H9 (cell line): ENCODE data around the gene TMEM31. TPM values are rescaled to one million over a fixed set of nuclear protein-coding genes. Genes with fewer than 3 reads are reported as not detected.

ENCODE experiments used
- DNase-seq: peaks from one replicate; pipeline ENCODE4 v3.0.0-alpha.2; 2017
- H2AFZ ChIP-seq: one replicate; pipeline ENCODE4 v1.6.1; 2013; ENCODE audit warnings: mild to moderate bottlenecking, low read length, control low read depth, moderate library complexity
- H2AK5ac ChIP-seq: 2 replicates; pipeline ENCODE4 v1.6.1; 2013; ENCODE audit warnings: low read length, control low read depth, mixed read lengths; ENCODE audit not compliant: insufficient read length
- H2BK120ac ChIP-seq: one replicate; pipeline ENCODE4 v1.6.1; 2013; ENCODE audit warnings: low read depth, mild to moderate bottlenecking, low read length, control low read depth, inconsistent platforms; ENCODE audit not compliant: poor library complexity, severe bottlenecking
- H2BK12ac ChIP-seq: 2 replicates; pipeline ENCODE4 v1.6.1; 2013; ENCODE audit warnings: low read length, control low read depth, mixed read lengths, low read depth; ENCODE audit not compliant: insufficient read length
- H2BK15ac ChIP-seq: 2 replicates; pipeline ENCODE4 v1.6.1; 2013; ENCODE audit warnings: low read depth, low read length, control low read depth
- H2BK20ac ChIP-seq: one replicate; pipeline ENCODE4 v1.6.1; 2013; ENCODE audit warnings: low read depth, mild to moderate bottlenecking, low read length, control low read depth, inconsistent platforms; ENCODE audit not compliant: poor library complexity, severe bottlenecking
- H2BK5ac ChIP-seq: 2 replicates; pipeline ENCODE4 v1.6.1; 2013; ENCODE audit warnings: low read length, control low read depth, mixed read lengths; ENCODE audit not compliant: insufficient read length
- H3K14ac ChIP-seq: 2 replicates; pipeline ENCODE4 v1.6.1; 2013; ENCODE audit warnings: low read length, control low read depth; ENCODE audit not compliant: insufficient read depth
- H3K18ac ChIP-seq: 2 replicates; pipeline ENCODE4 v1.6.1; 2013; ENCODE audit warnings: low read depth, mild to moderate bottlenecking, mixed read lengths, low read length, control low read depth; ENCODE audit not compliant: insufficient read length
- H3K23ac ChIP-seq: 2 replicates; pipeline ENCODE4 v1.6.1; 2013; ENCODE audit warnings: low read length, control low read depth, mixed read lengths, low read depth; ENCODE audit not compliant: insufficient read length
- H3K23me2 ChIP-seq: 2 replicates; pipeline ENCODE4 v1.6.1; 2013; ENCODE audit warnings: low read depth, mild to moderate bottlenecking, mixed read lengths, low read length, control low read depth; ENCODE audit not compliant: insufficient read length, poor library complexity, severe bottlenecking
- H3K27ac ChIP-seq: 2 replicates; pipeline ENCODE4 v1.5.1; 2013; ENCODE audit warnings: low read length, control low read depth, mixed read lengths, low read depth; ENCODE audit not compliant: insufficient read length
- H3K27me3 ChIP-seq: 2 replicates; pipeline ENCODE4 v1.6.1; 2013; ENCODE audit warnings: low read length, control low read depth, inconsistent platforms; ENCODE audit not compliant: insufficient read depth
- H3K4ac ChIP-seq: 2 replicates; pipeline ENCODE4 v1.6.1; 2013; ENCODE audit warnings: low read depth, mild to moderate bottlenecking, control low read depth, inconsistent platforms, low read length, moderate library complexity
- H3K4me1 ChIP-seq: 2 replicates; pipeline ENCODE4 v1.6.1; 2013; ENCODE audit warnings: low read length, control low read depth, inconsistent platforms; ENCODE audit not compliant: insufficient read depth
- H3K4me2 ChIP-seq: 2 replicates; pipeline ENCODE4 v1.6.1; 2013; ENCODE audit warnings: low read length, control low read depth, mixed read lengths; ENCODE audit not compliant: insufficient read length, insufficient read depth
- H3K56ac ChIP-seq: 2 replicates; pipeline ENCODE4 v1.6.1; 2013; ENCODE audit warnings: low read depth, mild to moderate bottlenecking, mixed read lengths, low read length, control low read depth; ENCODE audit not compliant: insufficient read length
- H3K79me1 ChIP-seq: 2 replicates; pipeline ENCODE4 v1.6.1; 2013; ENCODE audit warnings: low read depth, mild to moderate bottlenecking, moderate library complexity, low read length, control low read depth, inconsistent platforms; ENCODE audit not compliant: insufficient read depth, poor library complexity, severe bottlenecking
- H3K79me2 ChIP-seq: 2 replicates; pipeline ENCODE4 v1.6.1; 2013; ENCODE audit warnings: low read length, control low read depth, inconsistent platforms; ENCODE audit not compliant: insufficient read depth
- H3K9ac ChIP-seq: 2 replicates; pipeline ENCODE4 v1.6.1; 2013; ENCODE audit warnings: low read length, control low read depth, mixed read lengths; ENCODE audit not compliant: insufficient read length; ENCODE audit errors: extremely low read depth
- H3K9me3 ChIP-seq: one replicate; pipeline ENCODE4 v1.6.1; 2013; ENCODE audit warnings: low read depth, low read length, inconsistent platforms; ENCODE audit not compliant: control insufficient read depth
- H3T11ph ChIP-seq: one replicate; pipeline ENCODE4 v1.6.1; 2013; ENCODE audit warnings: mild to moderate bottlenecking, low read length, control low read depth, inconsistent platforms
- H4K20me1 ChIP-seq: one replicate; pipeline ENCODE4 v1.6.1; 2013; ENCODE audit not compliant: control insufficient read depth, insufficient read length, insufficient read depth
- H4K5ac ChIP-seq: 2 replicates; pipeline ENCODE4 v1.6.1; 2013; ENCODE audit warnings: low read depth, mild to moderate bottlenecking, mixed read lengths, low read length, control low read depth; ENCODE audit not compliant: insufficient read length
- H4K8ac ChIP-seq: replicated peaks from 2 replicates; pipeline ENCODE4 v1.6.1; 2013; ENCODE audit warnings: low read length, control low read depth, mixed read lengths, low read depth; ENCODE audit not compliant: insufficient read length
- H4K91ac ChIP-seq: 2 replicates; pipeline ENCODE4 v1.6.1; 2013; ENCODE audit warnings: low read depth, mild to moderate bottlenecking, moderate library complexity, mixed read lengths, low read length, control low read depth; ENCODE audit not compliant: insufficient read length
- H3K27ac Mint-ChIP-seq, 3 experiments: 2 replicates in 2 of 3; 3 replicates in 1 of 3; pipeline ENCODE4 v1.8.0; 2020 to 2021; ENCODE audit warnings: mixed read lengths in 3 of 3, mild to moderate bottlenecking in 1 of 3, moderate library complexity in 1 of 3
- H3K27me3 Mint-ChIP-seq: 2 replicates; pipeline ENCODE4 v1.8.0; 2021; ENCODE audit warnings: low read depth, mild to moderate bottlenecking, moderate library complexity, mixed read lengths
- H3K36me3 Mint-ChIP-seq, 3 experiments: 2 replicates in 2 of 3; 3 replicates in 1 of 3; pipeline ENCODE4 v1.8.0; 2020 to 2021; ENCODE audit warnings: low read depth in 3 of 3, mixed read lengths in 3 of 3; ENCODE audit not compliant: insufficient read depth in 1 of 3
- H3K4me1 Mint-ChIP-seq, 2 experiments: 2 replicates each; pipeline ENCODE4 v1.8.0; 2020; ENCODE audit warnings: mixed read lengths in 2 of 2
- H3K4me3 Mint-ChIP-seq, 2 experiments: 2 replicates in 1 of 2; 3 replicates in 1 of 2; pipeline ENCODE4 v1.8.0; 2020 to 2021; ENCODE audit warnings: mild to moderate bottlenecking in 2 of 2, mixed read lengths in 2 of 2, moderate library complexity in 1 of 2
- H3K9me3 Mint-ChIP-seq, 2 experiments: 2 replicates in 1 of 2; 3 replicates in 1 of 2; pipeline ENCODE4 v1.8.0; 2020; ENCODE audit warnings: mild to moderate bottlenecking in 2 of 2, mixed read lengths in 2 of 2, moderate library complexity in 1 of 2
- WGBS: extraction: QIAGEN DNeasy Blood & Tissue Kit; methylation state at CpG from one replicate; pipeline ENCODE4 v1.1.7; 2013; ENCODE audit warnings: missing lambda C conversion rate, low lambda C conversion rate, mixed read lengths; ENCODE audit not compliant: insufficient read length; ENCODE audit errors: extremely low coverage; 5-methylcytosine and 5-hydroxymethylcytosine counted together
- total RNA-seq: library from RNA; stranded (reverse); gene quantifications from 2 replicates; pipeline ENCODE4 v1.2.1, GENCODE V29; 2021
- TF ChIP-seq, protein P1 (sequence below): fragments of 200-600 bp; sonication (generic); conservative IDR thresholded peaks from 3 replicates; pipeline ENCODE4 v1.8.0; 2021; ENCODE audit warnings: antibody characterized with exemption, mild to moderate bottlenecking

Gene TMEM31
- total RNA-seq, 1 experiment from 2014 or later: 0.55 TPM

DNA sequence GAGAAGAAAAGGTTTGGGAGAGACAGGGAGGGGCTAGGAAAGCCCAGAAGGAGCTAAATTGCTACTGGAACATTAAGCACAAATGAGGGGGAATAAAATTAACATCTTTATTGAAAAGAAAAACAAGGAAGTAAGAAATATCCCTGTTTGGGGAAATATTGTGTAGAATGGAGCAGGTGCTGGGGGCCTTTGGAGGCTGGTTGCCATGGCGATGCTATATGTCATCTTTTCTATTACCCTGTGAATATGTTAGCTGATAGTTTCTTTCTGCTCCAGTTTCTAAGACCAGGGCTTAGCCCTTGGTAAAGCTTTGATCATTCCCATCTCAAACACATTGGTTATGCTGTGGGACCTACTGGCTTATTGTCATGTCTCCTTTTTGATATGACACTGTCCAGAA lies 28.7 kb downstream of the TMEM31 start:
- Histone ChIP-seq H2BK20ac (no peak overlapping the region), H4K91ac (no peak overlapping the region), H2BK120ac (no peak overlapping the region), H4K5ac (no peak overlapping the region), H2BK15ac (no peak overlapping the region), H3K23me2 (peaks cover 3% of the 10 kb centered on the region), H3K9me3 (no peaks in the 10 kb centered on the region), H4K20me1 (no peaks in the 10 kb centered on the region), H2BK12ac (no peak overlapping the region), H2AK5ac (no peak overlapping the region), H3K9ac (no peak overlapping the region), H3K4ac (no peak overlapping the region), H4K8ac (no peak overlapping the region), H3K27me3 (no peaks in the 10 kb centered on the region), H3K4me2 (no peak overlapping the region), H3K79me1 (no peaks in the 10 kb centered on the region), H3K56ac (no peak overlapping the region), H2AFZ (no peak overlapping the region), H3K23ac (no peak overlapping the region), H3K4me1 (peaks cover 4% of the 10 kb centered on the region; the same call in 1 of the 2 replicates), H3K79me2 (peaks cover 15% of the 10 kb centered on the region; the same call in 1 of the 2 replicates), H3K18ac (no peak overlapping the region), H3K27ac (no peak overlapping the region), H3T11ph (no peak overlapping the region), H3K14ac (no peak overlapping the region), H2BK5ac (no peak overlapping the region)
- H3K9me3 Mint-ChIP-seq: peaks cover 0 to 39% of the 10 kb centered on the region in 2 experiments; a peak in 2 of 5 replicates
- no peak overlapping the region for H3K4me3 Mint-ChIP-seq
- no peak for DNase-seq
- WGBS: no CpG with 5 or more reads among the region's 1 CpG
- peak overlapping the region in 2 of 3 experiments; percentile 9 to 79; a peak in 4 of 7 replicates for H3K27ac Mint-ChIP-seq
- peaks cover 31 to 39% of the 10 kb centered on the region in 2 experiments for H3K4me1 Mint-ChIP-seq
- H3K36me3 Mint-ChIP-seq: no peaks in the 10 kb centered on the region; a peak in 2 of 7 replicates
- TF ChIP-seq, protein P1, sequence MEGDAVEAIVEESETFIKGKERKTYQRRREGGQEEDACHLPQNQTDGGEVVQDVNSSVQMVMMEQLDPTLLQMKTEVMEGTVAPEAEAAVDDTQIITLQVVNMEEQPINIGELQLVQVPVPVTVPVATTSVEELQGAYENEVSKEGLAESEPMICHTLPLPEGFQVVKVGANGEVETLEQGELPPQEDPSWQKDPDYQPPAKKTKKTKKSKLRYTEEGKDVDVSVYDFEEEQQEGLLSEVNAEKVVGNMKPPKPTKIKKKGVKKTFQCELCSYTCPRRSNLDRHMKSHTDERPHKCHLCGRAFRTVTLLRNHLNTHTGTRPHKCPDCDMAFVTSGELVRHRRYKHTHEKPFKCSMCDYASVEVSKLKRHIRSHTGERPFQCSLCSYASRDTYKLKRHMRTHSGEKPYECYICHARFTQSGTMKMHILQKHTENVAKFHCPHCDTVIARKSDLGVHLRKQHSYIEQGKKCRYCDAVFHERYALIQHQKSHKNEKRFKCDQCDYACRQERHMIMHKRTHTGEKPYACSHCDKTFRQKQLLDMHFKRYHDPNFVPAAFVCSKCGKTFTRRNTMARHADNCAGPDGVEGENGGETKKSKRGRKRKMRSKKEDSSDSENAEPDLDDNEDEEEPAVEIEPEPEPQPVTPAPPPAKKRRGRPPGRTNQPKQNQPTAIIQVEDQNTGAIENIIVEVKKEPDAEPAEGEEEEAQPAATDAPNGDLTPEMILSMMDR: no peak
- no peaks in the 10 kb centered on the region; the same call in 1 of the 2 replicates for H3K27me3 Mint-ChIP-seq
